ENCODE results near the gene STARD7.
"Not testable (repeated sequence)": the region's sequence is repeated elsewhere in the genome, so short reads cannot be mapped to it uniquely, and the experiment has no call there.

STARD7 gene

GRCh38 chr2:96160366-96160765 lies 48.3 kb downstream of the STARD7 start:
- DNase-seq: not testable (repeated sequence)

GRCh38 chr2:96159084-96159830 lies 49.4 kb downstream of the STARD7 start:
- DNase-seq: no peak

DNA sequence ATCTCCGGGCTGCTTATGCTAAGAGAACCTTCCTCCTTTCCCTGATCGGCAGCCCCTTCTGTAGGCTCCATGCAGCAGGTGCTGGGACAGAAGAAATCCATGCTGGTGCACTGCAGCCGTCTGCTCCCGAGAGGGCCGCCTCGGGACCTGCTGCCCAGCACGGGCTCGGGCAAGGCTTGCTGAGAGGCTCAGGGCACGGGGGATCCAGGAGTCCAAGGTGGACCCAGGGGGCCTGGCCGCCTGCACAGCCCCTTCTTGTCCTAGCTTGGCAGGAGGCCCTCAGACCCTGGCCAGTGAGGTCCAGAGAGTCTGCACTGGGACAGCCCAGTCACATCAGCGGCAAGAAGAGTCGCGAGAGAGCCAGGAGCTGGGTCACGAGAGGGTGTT lies 50.1 kb downstream of the STARD7 start:
- DNase-seq: no peak

- DNase-seq: peak; percentile 93 to 95
Measured at GRCh38 chr2:96157649-96158553, 50.7 kb downstream of the STARD7 start.

GRCh38 chr2:96156926-96157648 lies 51.5 kb downstream of the STARD7 start:
- DNase-seq: no peak

DNA sequence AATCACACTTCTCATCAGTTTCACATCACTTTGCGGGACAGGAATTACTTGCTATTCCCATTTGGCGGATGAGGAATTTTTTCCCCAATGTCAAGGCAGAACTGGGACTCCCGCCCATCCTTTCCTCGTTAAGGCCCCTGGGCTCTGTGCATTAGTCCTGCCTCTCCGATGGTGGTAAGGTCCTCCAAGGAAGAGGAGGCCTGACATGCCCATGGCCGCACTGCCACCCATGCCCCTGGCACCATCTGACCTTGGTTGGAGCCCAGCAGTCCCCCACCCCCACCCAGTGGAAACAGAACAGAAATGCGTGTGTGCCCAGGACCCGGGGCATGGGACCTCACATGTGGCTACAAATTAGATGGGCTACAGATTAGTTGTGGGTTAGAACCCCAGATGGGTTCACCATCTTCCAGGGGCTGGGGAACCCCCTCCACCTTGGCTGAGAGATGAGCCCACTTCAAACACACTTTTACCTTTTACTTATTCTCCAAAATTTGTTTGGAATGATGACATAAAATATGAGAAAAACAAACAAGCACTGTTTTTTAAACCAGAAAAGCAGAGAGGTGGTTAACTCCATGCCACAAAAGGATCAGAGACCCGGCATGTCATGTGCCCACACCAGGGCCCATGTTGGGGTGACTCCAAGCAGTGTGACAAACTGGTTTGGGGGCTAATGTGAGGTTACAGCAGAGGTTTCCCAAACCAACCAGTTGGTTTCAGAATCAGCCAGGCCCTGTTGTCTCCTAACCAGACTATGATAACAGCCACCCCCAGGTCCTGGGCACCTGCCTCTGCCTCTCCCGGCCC lies 52.4 kb downstream of the STARD7 start:
- no peak for DNase-seq

- DNase-seq: no peak
Measured at GRCh38 chr2:96154506-96155380, 53.9 kb downstream of the STARD7 start.

GRCh38 chr2:96153991-96154431 lies 54.6 kb downstream of the STARD7 start:
- no peak for DNase-seq

DNA sequence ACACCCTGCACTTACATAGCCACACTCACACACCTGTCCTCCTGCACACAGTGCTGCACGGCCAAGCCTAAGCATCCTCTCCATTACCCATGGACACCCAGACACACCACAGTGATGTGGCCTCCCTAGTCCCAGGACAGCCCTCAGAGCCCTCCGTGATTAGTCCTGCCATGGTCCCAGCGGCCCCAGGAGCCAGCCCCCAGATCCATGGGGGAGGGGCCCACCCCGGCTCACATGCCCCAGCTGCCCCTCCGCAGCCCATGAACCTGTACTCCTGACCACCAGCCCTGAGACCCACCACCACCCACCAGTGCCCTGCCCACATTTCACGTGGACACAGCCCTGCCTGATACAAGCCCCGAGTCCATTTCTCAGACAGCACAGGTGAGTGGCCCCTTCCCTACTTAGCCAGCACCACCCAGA lies 55.3 kb downstream of the STARD7 start:
- DNase-seq: no peak

- no peak for DNase-seq
Measured at GRCh38 chr2:96152304-96153161, 56.1 kb downstream of the STARD7 start.

- no peak for DNase-seq
Measured at GRCh38 chr2:96151595-96152303, 56.9 kb downstream of the STARD7 start.

- DNase-seq: no peak
Measured at GRCh38 chr2:96150791-96151594, 57.6 kb downstream of the STARD7 start.

DNA sequence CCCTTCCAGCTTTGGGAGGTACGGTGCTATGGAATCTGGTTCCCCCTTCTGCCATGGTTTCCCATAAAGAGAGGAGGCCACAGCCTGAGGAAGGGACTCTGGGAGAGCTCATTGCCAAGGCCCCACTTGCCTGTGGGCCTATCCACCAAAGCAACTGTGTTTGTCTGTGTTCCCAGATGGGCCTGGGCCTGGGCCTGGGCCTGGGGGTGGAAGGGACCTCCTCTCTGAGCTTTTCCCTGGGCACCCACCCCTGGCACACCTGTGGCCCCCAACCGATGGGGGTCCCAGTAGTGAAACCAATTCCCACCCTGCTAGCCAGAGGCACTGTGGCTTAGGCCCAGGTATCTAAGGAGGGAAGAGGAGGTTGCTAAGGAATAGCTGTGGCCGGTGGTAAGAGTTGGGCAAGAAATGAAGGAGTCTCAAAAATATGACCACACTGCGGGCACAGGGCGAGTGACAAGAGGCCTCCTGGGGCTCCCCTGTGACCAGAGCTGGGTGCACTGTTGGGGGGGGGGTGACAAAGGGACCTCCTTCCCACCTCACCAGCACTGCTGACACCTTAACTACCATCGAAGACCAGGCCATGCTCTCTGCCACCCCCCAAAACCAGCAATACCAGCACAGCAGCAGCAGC lies 58.5 kb downstream of the STARD7 start:
- DNase-seq: no peak

- peak; percentile 92 to 93 for DNase-seq
Measured at GRCh38 chr2:96148410-96149217, 60.0 kb downstream of the STARD7 start.

DNA sequence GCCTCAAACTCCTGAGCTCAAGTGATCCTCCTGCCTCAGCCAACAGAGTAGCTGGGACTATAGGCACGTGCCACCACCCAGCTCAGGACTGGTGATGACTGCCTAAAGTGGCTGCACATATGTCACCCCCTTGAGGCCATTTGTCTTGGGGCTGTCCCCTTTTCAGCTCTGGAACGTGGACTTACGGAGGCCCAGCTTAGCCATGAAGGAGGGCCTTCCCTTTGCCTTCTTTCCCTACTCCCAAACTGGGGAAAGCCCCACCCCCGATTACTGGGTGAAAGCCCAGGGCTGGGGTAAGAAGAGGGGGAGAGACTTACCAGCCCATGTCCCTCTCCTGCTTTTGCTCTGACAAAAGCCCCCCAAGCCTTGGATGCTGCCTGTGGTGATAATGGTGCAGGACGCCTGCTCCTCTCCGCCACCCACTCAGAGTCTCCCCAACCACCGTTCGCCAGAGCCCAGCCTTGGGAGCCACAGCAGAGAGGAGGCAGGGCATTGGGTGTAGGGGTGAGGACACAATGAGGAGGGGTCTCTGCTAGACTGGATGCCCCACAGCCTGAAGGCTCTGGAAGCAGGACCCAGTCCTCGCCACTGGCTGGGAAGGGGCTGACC lies 60.9 kb downstream of the STARD7 start:
- no peak for DNase-seq

- DNase-seq: no peak
Measured at GRCh38 chr2:96146881-96147592, 61.6 kb downstream of the STARD7 start.
